SK-N-SH (cell line): Measurements from ENCODE around the gene SV2C. TPM values are rescaled to one million over a fixed set of nuclear protein-coding genes. Genes with fewer than 3 reads are reported as not detected.

Experiments
- CTCF ChIA-PET: fragments of 300-600, 350-600 bp; formaldehyde crosslinking; extraction: SDS; loops from one replicate; lab custom pipeline; 2021; lab: Yijun Ruan, JAX
- POLR2A ChIA-PET: fragments of 350-600 bp; sonication (Branson Sonifier 250); formaldehyde crosslinking; extraction: SDS; loops from one replicate; lab custom pipeline; 2020; ENCODE audit warnings: antibody characterized with exemption, inconsistent platforms; lab: Yijun Ruan, JAX
- DNase-seq: peaks from one replicate; pipeline ENCODE4 v3.0.0; 2012
- H2AFZ ChIP-seq: fragments of 200-600 bp; sonication (generic); 2 replicates; pipeline ENCODE4 v1.8.1; 2016; ENCODE audit warnings: antibody characterized with exemption, mild to moderate bottlenecking, low read depth
- H3F3A ChIP-seq: fragments of 200-600 bp; sonication (generic); replicated peaks from 2 replicates; pipeline ENCODE3; 2016; ENCODE audit warnings: antibody characterized with exemption, mild to moderate bottlenecking; ENCODE audit not compliant: insufficient read depth
- H3K27ac ChIP-seq, 2 experiments: fragments of 200-500 bp in 1 of 2; fragments of 200-600 bp in 1 of 2; sonication (Bioruptor generic) in 1 of 2; sonication (generic), shearing (Covaris generic) in 1 of 2; 2 replicates each; pipeline versions ENCODE4 v1.5.1 to v1.6.1; 2014 to 2016; ENCODE audit warnings: low read depth in 2 of 2, inconsistent platforms in 1 of 2, low read length in 1 of 2, mild to moderate bottlenecking in 1 of 2, mixed read lengths in 1 of 2
- H3K27me3 ChIP-seq: fragments of 200-600 bp; sonication (generic), shearing (Covaris generic); 2 replicates; pipeline ENCODE4 v1.6.1; 2016; ENCODE audit warnings: mixed run types; ENCODE audit not compliant: insufficient read depth
- H3K36me3 ChIP-seq, 2 experiments: fragments of 200-500 bp in 1 of 2; fragments of 200-600 bp in 1 of 2; sonication (Bioruptor generic) in 1 of 2; sonication (generic) in 1 of 2; replicated peaks in 1 of 2; 2 replicates each; pipeline versions ENCODE3 to v1.5.1; 2014 to 2016; ENCODE audit warnings: low read length in 1 of 2, mild to moderate bottlenecking in 1 of 2; ENCODE audit not compliant: insufficient read depth in 2 of 2, control insufficient read depth in 1 of 2
- H3K4me1 ChIP-seq, 2 experiments: fragments of 200-500 bp in 1 of 2; fragments of 200-600 bp in 1 of 2; sonication (Bioruptor generic) in 1 of 2; sonication (generic), shearing (Covaris generic) in 1 of 2; 2 replicates each; pipeline versions ENCODE4 v1.5.1 to v1.6.1; 2014 to 2016; ENCODE audit warnings: low read depth in 1 of 2, low read length in 1 of 2, mixed run types in 1 of 2; ENCODE audit not compliant: insufficient read depth in 2 of 2, control insufficient read depth in 1 of 2
- H3K4me2 ChIP-seq: fragments of 200-600 bp; sonication (generic), shearing (Covaris generic); 2 replicates; pipeline ENCODE4 v1.6.1; 2017; ENCODE audit warnings: mixed run types
- H3K4me3 ChIP-seq, 2 experiments: fragments of 200-500 bp in 1 of 2; fragments of 200-600 bp in 1 of 2; sonication (Bioruptor generic) in 1 of 2; sonication (generic), shearing (Covaris generic) in 1 of 2; 2 replicates each; pipeline versions ENCODE4 v1.5.1 to v1.8.1; 2014 to 2016; ENCODE audit warnings: low read depth in 2 of 2, inconsistent platforms in 1 of 2, low read length in 1 of 2, mild to moderate bottlenecking in 1 of 2, mixed read lengths in 1 of 2, moderate library complexity in 1 of 2
- H3K79me2 ChIP-seq: fragments of 200-600 bp; sonication (generic); 2 replicates; pipeline ENCODE4 v1.8.1; 2017; ENCODE audit warnings: mild to moderate bottlenecking; ENCODE audit not compliant: insufficient read depth
- H3K9ac ChIP-seq: fragments of 200-600 bp; sonication (generic); 2 replicates; pipeline ENCODE4 v1.6.1; 2017; ENCODE audit warnings: mixed run types
- H3K9me2 ChIP-seq: fragments of 200-600 bp; sonication (generic); 2 replicates; pipeline ENCODE4 v1.6.1; 2017; ENCODE audit warnings: mixed run types
- H3K9me3 ChIP-seq: fragments of 200-600 bp; sonication (generic); 2 replicates; pipeline ENCODE4 v1.6.1; 2017; ENCODE audit warnings: mixed run types, mild to moderate bottlenecking, moderate library complexity
- H4K20me1 ChIP-seq: fragments of 200-600 bp; sonication (generic); 2 replicates; pipeline ENCODE4 v1.6.1; 2017; ENCODE audit warnings: mild to moderate bottlenecking, mixed run types; ENCODE audit not compliant: insufficient read depth
- CHD2 ChIP-seq: fragments of 150-350 bp; IDR thresholded peaks from 2 replicates; pipeline ENCODE4 v1.6.1; 2018; ENCODE audit warnings: low read length; ENCODE audit not compliant: partially characterized antibody
- CTCF ChIP-seq: fragments of 200-600 bp; sonication (generic); IDR thresholded peaks from 2 replicates; pipeline ENCODE4 v1.6.1; 2017; ENCODE audit warnings: antibody characterized with exemption, mild to moderate bottlenecking, moderate library complexity
- ELF1 ChIP-seq: IDR thresholded peaks from 2 replicates; pipeline ENCODE4 v1.4.0; 2012
- GATA2 ChIP-seq: sonication (generic); formaldehyde crosslinking; IDR thresholded peaks from 2 replicates; pipeline ENCODE4 v1.5.0; 2020; ENCODE audit warnings: mild to moderate bottlenecking, missing genetic modification reagents
- NFIC ChIP-seq: IDR thresholded peaks from 2 replicates; pipeline ENCODE4 v1.4.0; 2012; ENCODE audit warnings: borderline replicate concordance
- RAD21 ChIP-seq: IDR thresholded peaks from 2 replicates; pipeline ENCODE4 v1.6.1; 2012; ENCODE audit warnings: mild to moderate bottlenecking, low read length
- RXRA ChIP-seq: IDR thresholded peaks from 2 replicates; pipeline ENCODE4 v1.4.0; 2012; ENCODE audit warnings: low read depth, mild to moderate bottlenecking, borderline replicate concordance
- SIN3A ChIP-seq: IDR thresholded peaks from 2 replicates; pipeline ENCODE4 v1.6.1; 2012; ENCODE audit warnings: low read depth, mild to moderate bottlenecking, low read length, moderate library complexity, borderline replicate concordance
- TEAD4 ChIP-seq: IDR thresholded peaks from 2 replicates; pipeline ENCODE4 v1.4.0; 2012; ENCODE audit warnings: mild to moderate bottlenecking, borderline replicate concordance; ENCODE audit not compliant: insufficient read depth
- USF1 ChIP-seq: IDR thresholded peaks from 2 replicates; pipeline ENCODE4 v1.4.0; 2012; ENCODE audit warnings: low read depth, borderline replicate concordance
- USF2 ChIP-seq: fragments of 150-350 bp; IDR thresholded peaks from 2 replicates; pipeline ENCODE4 v1.6.1; 2017; ENCODE audit warnings: antibody characterized with exemption, low read length, low read depth, borderline replicate concordance
- YY1 ChIP-seq: IDR thresholded peaks from 2 replicates; pipeline ENCODE4 v1.4.0; 2012; ENCODE audit warnings: low read depth, mild to moderate bottlenecking
- WGBS: methylation state at CpG from one replicate; pipeline ENCODE4 v1.1.6; 2017; ENCODE audit warnings: low lambda C conversion rate; 5-methylcytosine and 5-hydroxymethylcytosine counted together
- polyA plus RNA-seq, 3 experiments: library from polyadenylated mRNA; depleted of rRNA; stranded (reverse); fragments of >200 nt; gene quantifications; 2 replicates each; pipeline ENCODE4 v1.2.3, GENCODE V29; 2012

SV2C gene
- polyA plus RNA-seq, 1 of the 3 experiments (the other 2 are of a cell fraction) = 0.05 TPM

GRCh38 chr5:76155536-76155935 is 72.4 kb downstream of the SV2C start:
- H3F3A ChIP-seq = no peaks in the 10 kb centered on the region
- H3K4me3 ChIP-seq = no peak overlapping the region
- H3K27ac ChIP-seq = no peak overlapping the region
- ChIA-PET CTCF (interaction anchor here (2.3 kb wide), 1 partner anchor 19 kb away, joined by 12 read pairs; no protein-coding TSS in a partner anchor), POLR2A (no interaction called here)
- H3K4me1 ChIP-seq = peaks cover 0 to 13% of the 10 kb centered on the region in 2 experiments; a peak in 1 of 4 replicates
- H3K36me3 ChIP-seq = peaks cover 0 to 2% of the 10 kb centered on the region in 2 experiments
- no peaks in the 10 kb centered on the region for H3K9me2 ChIP-seq
- no peaks in the 10 kb centered on the region for H4K20me1 ChIP-seq
- no peak for TF ChIP-seq GATA2 (CRISPR knock-in tag)
- TF ChIP-seq RAD21 = no peak
- TF ChIP-seq USF1 = no peak
- no peaks in the 10 kb centered on the region for H3K27me3 ChIP-seq
- H3K9me3 ChIP-seq = no peaks in the 10 kb centered on the region
- no peak overlapping the region for H2AFZ ChIP-seq
- WGBS = 27% methylated on average over 1 of the region's 1 CpG
- no peak for DNase-seq
- H3K79me2 ChIP-seq = no peaks in the 10 kb centered on the region
- no peak overlapping the region for H3K4me2 ChIP-seq
- H3K9ac ChIP-seq = no peak overlapping the region

- no peaks in the 10 kb centered on the region for H3K4me1 ChIP-seq
- no peak for DNase-seq
- no peak overlapping the region for H3K4me2 ChIP-seq
- CTCF ChIA-PET = interaction anchor here (2.1 kb wide), 1 partner anchor 13 kb away, joined by 7 read pairs; no protein-coding TSS in a partner anchor
- no peaks in the 10 kb centered on the region for H3F3A ChIP-seq
- no peak overlapping the region for H2AFZ ChIP-seq
- no peaks in the 10 kb centered on the region for H4K20me1 ChIP-seq
- H3K4me3 ChIP-seq = no peak overlapping the region
- no peaks in the 10 kb centered on the region for H3K79me2 ChIP-seq
- POLR2A ChIA-PET = no interaction called here
- TF ChIP-seq NFIC = no peak
- no peak for TF ChIP-seq USF2
- no peak for TF ChIP-seq CTCF
- no peak for TF ChIP-seq SIN3A
- TF ChIP-seq ELF1 = no peak
- TF ChIP-seq CHD2 = no peak
- no peak for TF ChIP-seq YY1
- TF ChIP-seq GATA2 (CRISPR knock-in tag) = no peak
- TF ChIP-seq RXRA = no peak
- TF ChIP-seq TEAD4 = no peak
- no peak for TF ChIP-seq USF1
- TF ChIP-seq, all 33 proteins: peak for 0
- no peak overlapping the region; a peak in 1 of 4 replicates for H3K27ac ChIP-seq
- H3K36me3 ChIP-seq = peaks cover 0 to 2% of the 10 kb centered on the region in 2 experiments
- H3K9ac ChIP-seq = no peak overlapping the region
- no peaks in the 10 kb centered on the region for H3K27me3 ChIP-seq
- no peaks in the 10 kb centered on the region for H3K9me2 ChIP-seq
- 40% methylated on average over 4 of the region's 4 CpGs for WGBS
- H3K9me3 ChIP-seq = no peaks in the 10 kb centered on the region
These were observed 79.2 kb downstream of the SV2C start for GRCh38 chr5:76162335-76162734.
